OCI-LY3 (cell line): ENCODE results near the gene WFDC5.

Experiments
- H2AFZ ChIP-seq: fragments of 200-600, 300-600 bp; shearing (Covaris generic); 2 replicates; pipeline ENCODE4 v1.6.0; 2014; ENCODE audit warnings: antibody characterized with exemption, low read depth, low read length
- H3K27ac ChIP-seq: fragments of 200-600, 300-600 bp; sonication (generic); 2 replicates; pipeline ENCODE4 v1.5.1; 2014; ENCODE audit warnings: mild to moderate bottlenecking, low read length, moderate library complexity, mixed read lengths
- H3K27me3 ChIP-seq: fragments of 200-600, 300-600 bp; sonication (generic); 2 replicates; pipeline ENCODE4 v1.6.1; 2014; ENCODE audit warnings: low read depth, low read length, mixed read lengths
- H3K36me3 ChIP-seq: fragments of 200-600, 300-600 bp; sonication (generic); replicated peaks from 2 replicates; pipeline ENCODE3; 2014; ENCODE audit warnings: low read depth, low read length, mixed read lengths
- H3K4me1 ChIP-seq: fragments of 300-600, 200-600 bp; sonication (generic); 2 replicates; pipeline ENCODE4 v1.6.1; 2014; ENCODE audit warnings: low read length, mixed read lengths
- H3K4me2 ChIP-seq: fragments of 200-600, 300-600 bp; sonication (generic); 2 replicates; pipeline ENCODE4 v1.6.1; 2014; ENCODE audit warnings: low read length, mixed read lengths
- H3K4me3 ChIP-seq: fragments of 300-600, 200-600 bp; sonication (generic); 2 replicates; pipeline ENCODE4 v1.5.1; 2014; ENCODE audit warnings: antibody characterized with exemption, mild to moderate bottlenecking, low read length, moderate library complexity
- H3K79me2 ChIP-seq: fragments of 300-600, 200-600 bp; shearing (Covaris generic); 2 replicates; pipeline ENCODE4 v1.6.1; 2014; ENCODE audit warnings: mild to moderate bottlenecking, low read length, mixed read lengths
- H3K9ac ChIP-seq: fragments of 300-600, 200-600 bp; shearing (Covaris generic); 2 replicates; pipeline ENCODE4 v1.6.0; 2014; ENCODE audit warnings: mild to moderate bottlenecking, low read length, moderate library complexity
- H3K9me3 ChIP-seq: fragments of 200-600, 300-600 bp; shearing (Covaris generic); 2 replicates; pipeline ENCODE4 v1.6.1; 2014; ENCODE audit warnings: low read length, mixed read lengths; ENCODE audit not compliant: insufficient read depth
- H4K20me1 ChIP-seq: fragments of 200-600, 300-600 bp; sonication (generic); 2 replicates; pipeline ENCODE4 v1.6.1; 2016; ENCODE audit warnings: low read length, mixed read lengths; ENCODE audit not compliant: insufficient read depth
- EZH2phosphoT487 ChIP-seq: fragments of 200-600 bp; shearing (Covaris generic); IDR thresholded peaks from 2 replicates; pipeline ENCODE4 v1.6.1; 2018; ENCODE audit warnings: antibody characterized with exemption, mixed run types, low read depth
- TF ChIP-seq, protein P1 (sequence below): fragments of 200-600, 300-600 bp; sonication (generic); IDR thresholded peaks from 2 replicates; pipeline ENCODE4 v1.5.1; 2014; ENCODE audit warnings: antibody characterized with exemption, low read length, low read depth

Gene WFDC5

DNA sequence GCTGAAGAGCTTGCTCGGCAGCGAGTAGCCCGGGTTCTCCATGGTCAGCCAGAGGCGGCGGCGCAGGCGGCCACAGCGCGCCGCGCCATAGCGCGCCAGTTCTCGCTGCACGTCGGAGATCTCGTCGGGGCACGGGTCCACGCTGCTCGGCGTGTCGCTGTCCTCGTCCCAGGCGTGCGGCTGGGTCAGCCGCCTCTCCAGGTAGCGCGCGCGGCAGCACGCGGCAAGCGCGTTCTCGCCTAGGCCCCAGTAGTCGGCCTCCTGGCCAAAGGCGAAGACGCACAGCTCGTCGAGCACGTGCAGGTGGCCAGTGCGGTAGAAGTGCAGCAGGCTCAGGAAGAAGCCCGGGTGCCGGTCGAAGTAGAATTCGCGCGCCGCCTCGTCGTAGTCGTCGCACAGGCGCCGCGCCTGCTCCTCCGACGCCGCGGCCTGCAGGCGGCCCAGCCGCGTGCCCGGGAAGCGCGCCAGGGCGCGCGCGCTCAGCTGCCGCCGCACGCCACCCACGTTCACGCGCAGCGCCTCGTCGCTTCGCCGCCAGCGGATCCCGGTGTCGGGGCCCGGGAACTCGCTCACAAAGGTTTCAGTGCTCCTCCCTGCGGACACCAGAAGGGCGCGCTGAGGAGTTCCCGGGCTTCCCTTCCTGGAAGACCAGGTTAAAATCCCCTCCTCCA is 16.7 kb downstream of the WFDC5 start:
- no peaks in the 10 kb centered on the region for H3K9me3 ChIP-seq
- H3K36me3 ChIP-seq = peaks cover 28% of the 10 kb centered on the region
- H3K79me2 ChIP-seq = no peaks in the 10 kb centered on the region
- no peak for TF ChIP-seq EZH2phosphoT487
- TF ChIP-seq, protein P1, sequence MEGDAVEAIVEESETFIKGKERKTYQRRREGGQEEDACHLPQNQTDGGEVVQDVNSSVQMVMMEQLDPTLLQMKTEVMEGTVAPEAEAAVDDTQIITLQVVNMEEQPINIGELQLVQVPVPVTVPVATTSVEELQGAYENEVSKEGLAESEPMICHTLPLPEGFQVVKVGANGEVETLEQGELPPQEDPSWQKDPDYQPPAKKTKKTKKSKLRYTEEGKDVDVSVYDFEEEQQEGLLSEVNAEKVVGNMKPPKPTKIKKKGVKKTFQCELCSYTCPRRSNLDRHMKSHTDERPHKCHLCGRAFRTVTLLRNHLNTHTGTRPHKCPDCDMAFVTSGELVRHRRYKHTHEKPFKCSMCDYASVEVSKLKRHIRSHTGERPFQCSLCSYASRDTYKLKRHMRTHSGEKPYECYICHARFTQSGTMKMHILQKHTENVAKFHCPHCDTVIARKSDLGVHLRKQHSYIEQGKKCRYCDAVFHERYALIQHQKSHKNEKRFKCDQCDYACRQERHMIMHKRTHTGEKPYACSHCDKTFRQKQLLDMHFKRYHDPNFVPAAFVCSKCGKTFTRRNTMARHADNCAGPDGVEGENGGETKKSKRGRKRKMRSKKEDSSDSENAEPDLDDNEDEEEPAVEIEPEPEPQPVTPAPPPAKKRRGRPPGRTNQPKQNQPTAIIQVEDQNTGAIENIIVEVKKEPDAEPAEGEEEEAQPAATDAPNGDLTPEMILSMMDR = no peak
- H3K4me2 ChIP-seq = no peak overlapping the region
- no peak overlapping the region for H3K9ac ChIP-seq
- H4K20me1 ChIP-seq = peaks cover 15% of the 10 kb centered on the region; the same call in 1 of the 2 replicates
- no peaks in the 10 kb centered on the region for H3K4me1 ChIP-seq
- no peak overlapping the region for H2AFZ ChIP-seq
- H3K27me3 ChIP-seq = no peaks in the 10 kb centered on the region
- H3K4me3 ChIP-seq = no peak overlapping the region
- H3K27ac ChIP-seq = no peak overlapping the region

DNA sequence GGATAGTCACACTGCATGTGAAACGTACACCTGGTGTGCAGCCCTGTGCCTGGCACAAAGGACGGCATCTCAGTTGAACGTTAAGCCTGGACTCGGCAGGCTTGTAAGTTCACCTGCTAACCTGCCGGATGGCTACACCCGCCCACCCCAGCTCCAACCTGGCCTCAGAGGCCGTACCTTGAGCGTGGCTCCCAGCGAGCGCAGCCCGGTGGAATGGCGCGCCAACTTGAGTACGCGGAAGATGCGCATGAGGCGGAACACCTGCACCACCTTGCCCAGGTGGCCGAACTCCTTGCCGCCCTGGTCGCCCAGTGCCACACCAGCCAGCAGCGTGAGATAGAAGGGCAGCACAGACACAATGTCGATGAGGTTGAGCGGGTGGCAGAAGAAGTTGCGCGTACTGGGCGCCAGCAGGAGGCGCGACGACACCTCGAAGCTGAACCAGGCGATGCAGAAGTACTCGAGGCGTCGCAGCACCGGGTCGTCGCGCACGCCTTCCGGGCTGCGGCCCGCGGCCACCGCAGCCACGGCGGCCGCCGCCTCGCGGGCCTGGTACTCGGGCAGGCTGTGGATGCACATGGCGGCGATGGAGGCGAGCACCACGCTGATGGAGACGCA is 17.4 kb downstream of the WFDC5 start:
- Histone ChIP-seq H2AFZ (no peak overlapping the region), H3K36me3 (peaks cover 34% of the 10 kb centered on the region), H3K4me2 (no peak overlapping the region), H3K27ac (no peak overlapping the region), H3K4me1 (no peaks in the 10 kb centered on the region), H4K20me1 (peaks cover 16% of the 10 kb centered on the region; the same call in 1 of the 2 replicates), H3K27me3 (no peaks in the 10 kb centered on the region), H3K9ac (no peak overlapping the region), H3K79me2 (no peaks in the 10 kb centered on the region), H3K9me3 (no peaks in the 10 kb centered on the region), H3K4me3 (no peak overlapping the region)
- TF ChIP-seq, protein P1 = no peak
- no peak for TF ChIP-seq EZH2phosphoT487

DNA sequence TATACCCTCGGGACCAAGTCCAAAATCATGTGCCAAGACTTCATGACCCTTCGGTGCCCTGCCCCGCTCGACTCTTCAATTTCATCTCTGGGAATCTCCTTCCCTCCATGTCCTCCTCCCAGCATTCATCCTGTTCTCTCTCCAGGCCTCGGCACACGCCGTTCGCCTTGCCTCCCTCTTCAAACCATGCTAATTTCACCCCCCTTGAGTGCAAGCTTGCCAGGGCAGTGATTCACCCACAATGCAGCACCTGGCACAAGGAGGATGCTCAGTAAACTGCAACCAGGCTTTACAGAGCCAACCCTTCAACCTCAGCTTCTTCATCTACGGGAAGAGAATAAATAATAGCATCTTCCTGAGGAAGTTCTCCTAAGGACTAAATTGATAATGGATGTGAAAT is 18.2 kb downstream of the WFDC5 start:
- H3K4me2 ChIP-seq = no peak overlapping the region
- no peak overlapping the region for H3K27ac ChIP-seq
- H3K4me1 ChIP-seq = no peaks in the 10 kb centered on the region
- H3K9me3 ChIP-seq = no peaks in the 10 kb centered on the region
- peaks cover 43% of the 10 kb centered on the region for H3K36me3 ChIP-seq
- no peak overlapping the region for H3K4me3 ChIP-seq
- no peak overlapping the region for H2AFZ ChIP-seq
- no peaks in the 10 kb centered on the region for H3K79me2 ChIP-seq
- no peaks in the 10 kb centered on the region for H3K27me3 ChIP-seq
- peaks cover 22% of the 10 kb centered on the region; the same call in 1 of the 2 replicates for H4K20me1 ChIP-seq
- no peak overlapping the region for H3K9ac ChIP-seq
- TF ChIP-seq EZH2phosphoT487 = no peak
- TF ChIP-seq, protein P1 = no peak

DNA sequence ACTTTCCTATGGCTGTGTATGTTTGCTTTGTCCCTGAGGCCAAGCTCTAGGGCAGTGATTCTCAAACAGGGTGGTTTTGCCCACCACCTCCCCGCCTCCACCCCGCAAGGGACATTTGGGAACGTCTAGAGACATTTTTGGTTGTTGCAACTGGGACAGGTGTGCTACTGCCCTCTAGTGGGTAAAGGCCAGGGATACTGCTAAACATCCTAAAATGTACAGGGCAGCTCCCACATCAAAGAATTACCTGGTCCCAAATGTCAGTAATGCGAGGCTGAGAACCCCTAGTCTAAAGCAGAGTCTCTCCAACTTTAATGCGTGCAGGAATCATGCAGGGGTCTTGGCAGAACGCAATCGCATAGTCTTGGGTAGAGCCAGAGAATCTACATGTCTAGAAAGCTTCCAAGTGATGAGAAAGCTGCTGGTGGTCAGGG is 19.2 kb downstream of the WFDC5 start:
- Histone ChIP-seq H3K27me3 (no peaks in the 10 kb centered on the region), H3K9me3 (no peaks in the 10 kb centered on the region), H3K36me3 (peaks cover 52% of the 10 kb centered on the region), H3K9ac (no peak overlapping the region), H3K4me2 (no peak overlapping the region), H3K27ac (no peak overlapping the region), H2AFZ (no peak overlapping the region), H3K4me3 (no peak overlapping the region), H3K79me2 (no peaks in the 10 kb centered on the region), H3K4me1 (no peaks in the 10 kb centered on the region), H4K20me1 (peaks cover 26% of the 10 kb centered on the region; the same call in 1 of the 2 replicates)
- TF ChIP-seq EZH2phosphoT487 = no peak
- TF ChIP-seq, protein P1 = peak; percentile 86
